ENCODE measurements around the gene MOCS1.

- TF ChIP-seq, protein P1, sequence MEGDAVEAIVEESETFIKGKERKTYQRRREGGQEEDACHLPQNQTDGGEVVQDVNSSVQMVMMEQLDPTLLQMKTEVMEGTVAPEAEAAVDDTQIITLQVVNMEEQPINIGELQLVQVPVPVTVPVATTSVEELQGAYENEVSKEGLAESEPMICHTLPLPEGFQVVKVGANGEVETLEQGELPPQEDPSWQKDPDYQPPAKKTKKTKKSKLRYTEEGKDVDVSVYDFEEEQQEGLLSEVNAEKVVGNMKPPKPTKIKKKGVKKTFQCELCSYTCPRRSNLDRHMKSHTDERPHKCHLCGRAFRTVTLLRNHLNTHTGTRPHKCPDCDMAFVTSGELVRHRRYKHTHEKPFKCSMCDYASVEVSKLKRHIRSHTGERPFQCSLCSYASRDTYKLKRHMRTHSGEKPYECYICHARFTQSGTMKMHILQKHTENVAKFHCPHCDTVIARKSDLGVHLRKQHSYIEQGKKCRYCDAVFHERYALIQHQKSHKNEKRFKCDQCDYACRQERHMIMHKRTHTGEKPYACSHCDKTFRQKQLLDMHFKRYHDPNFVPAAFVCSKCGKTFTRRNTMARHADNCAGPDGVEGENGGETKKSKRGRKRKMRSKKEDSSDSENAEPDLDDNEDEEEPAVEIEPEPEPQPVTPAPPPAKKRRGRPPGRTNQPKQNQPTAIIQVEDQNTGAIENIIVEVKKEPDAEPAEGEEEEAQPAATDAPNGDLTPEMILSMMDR (IDR thresholded peaks at IDR 0.05) = no peak
- TF ChIP-seq ZFX (IDR thresholded peaks at IDR 0.05; ENCODE audit: borderline replicate concordance) = no peak
Observed at GRCh38 chr6:39935241-39935640, 979 bp upstream of the MOCS1 start.

Measured in 22Rv1 (cell line).